Adrenal gland (tissue), 5 donors: Measurements from ENCODE around the gene ZNF200.
A peak's percentile ranks its signal among the peaks of the same experiment; 100 is the strongest.

Source experiments
- CTCF ChIP-seq, 6 experiments: fragments of 450-650 bp in 4 of 6; fragments of 200-600 bp in 2 of 6; sonication (generic) in 1 of 6; IDR thresholded peaks; 1 replicate in 5 of 6; 2 replicates in 1 of 6; pipeline versions ENCODE4 v1.5.1 to v1.8.0; 2016 to 2021; ENCODE audit warnings: antibody characterized with exemption in 6 of 6, mild to moderate bottlenecking in 2 of 6, moderate library complexity in 1 of 6
- POLR2A ChIP-seq, 2 donors: fragments of 450-650 bp; IDR thresholded peaks; one replicate each; pipeline ENCODE4 v1.6.1; 2017; ENCODE audit warnings: antibody characterized with exemption in 2 of 2, mild to moderate bottlenecking in 2 of 2, moderate library complexity in 1 of 2
- donor health status: DM: no; HTN: no; CAD: no.

DNA sequence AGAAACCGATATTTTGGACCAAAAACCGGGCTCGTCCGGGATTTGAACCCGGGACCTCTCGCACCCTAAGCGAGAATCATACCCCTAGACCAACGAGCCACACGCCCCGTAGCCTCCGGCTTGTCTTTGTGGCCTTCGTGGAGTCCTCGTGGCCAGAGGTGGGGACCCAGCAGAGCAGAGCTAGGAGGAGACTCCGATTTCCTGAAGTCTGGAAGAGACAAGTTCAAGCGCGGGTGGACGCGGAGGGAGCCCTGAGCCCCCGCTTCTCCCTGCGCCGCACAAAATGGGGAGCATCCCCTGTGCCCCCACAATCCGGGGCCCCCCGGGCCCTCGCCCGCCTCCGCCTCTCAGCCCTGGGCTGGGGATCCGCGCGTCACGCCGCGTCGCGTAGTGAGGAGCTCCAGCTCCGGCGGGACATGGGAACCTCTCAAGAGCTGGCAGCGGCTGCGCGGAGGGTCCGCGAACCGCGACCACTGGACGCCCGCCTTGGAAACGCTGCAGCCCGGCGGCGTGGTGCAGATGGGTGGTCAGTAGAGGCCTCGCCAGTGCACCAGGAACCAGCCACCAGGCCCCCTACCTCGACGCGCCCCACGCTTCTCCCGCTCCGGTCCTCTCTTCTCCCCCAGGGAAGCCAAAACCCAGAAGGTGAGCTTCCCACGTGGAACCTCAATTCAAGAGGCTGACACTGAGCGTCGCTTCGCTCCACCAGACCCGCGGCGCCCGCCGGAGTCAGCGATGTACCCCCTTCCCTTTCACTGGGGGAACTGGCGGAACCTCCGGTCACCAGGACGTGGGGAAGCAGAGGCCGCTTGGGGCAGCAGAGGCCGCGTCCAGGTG is 52.1 kb downstream of the ZNF200 start:
- peak in 1 of 6 experiments; percentile 12 for TF ChIP-seq CTCF (IDR thresholded peaks at IDR 0.05)
- no peak for TF ChIP-seq POLR2A (IDR thresholded peaks at IDR 0.05)
